Lung (tissue), 12 donors: Measurements from ENCODE around the gene SYTL3. TPM values are rescaled to one million over a fixed set of nuclear protein-coding genes. Genes with fewer than 3 reads are reported as not detected.
A peak's percentile ranks its signal among the peaks of the same experiment; 100 is the strongest.
"Not testable (repeated sequence)": the region's sequence is repeated elsewhere in the genome, so short reads cannot be mapped to it uniquely, and the experiment has no call there.

ENCODE experiments used
- ATAC-seq: fragments of 200-7000 bp; cut with Tn5 transposase; one replicate; pipeline ENCODE4 v1.9.1; 2020; ENCODE audit warnings: moderate number of reproducible peaks; ENCODE audit not compliant: insufficient read depth, low FRiP score
- DNase-seq, 3 donors: peaks; one replicate each; pipeline ENCODE4 v3.0.0-alpha.2; 2013 to 2017
- H3K27ac ChIP-seq, 2 donors: one replicate each; pipeline ENCODE4 v1.5.1; 2013; ENCODE audit warnings: mild to moderate bottlenecking in 2 of 2, moderate library complexity in 2 of 2, control low read depth in 1 of 2, inconsistent platforms in 1 of 2, low read depth in 1 of 2, low read length in 1 of 2
- H3K27me3 ChIP-seq, 3 donors: one replicate each; pipeline ENCODE4 v1.5.1; 2013; ENCODE audit warnings: low read length in 2 of 3; ENCODE audit not compliant: control insufficient read depth in 3 of 3, insufficient read depth in 3 of 3
- H3K36me3 ChIP-seq, 4 donors: one replicate each; pipeline ENCODE4 v1.5.1; 2013; ENCODE audit warnings: low read length in 4 of 4, mild to moderate bottlenecking in 1 of 4, moderate library complexity in 1 of 4; ENCODE audit not compliant: control insufficient read depth in 4 of 4, insufficient read depth in 4 of 4
- H3K4me1 ChIP-seq, 5 donors: one replicate each; pipeline ENCODE4 v1.5.1; 2013; ENCODE audit warnings: low read length in 5 of 5, mild to moderate bottlenecking in 2 of 5, moderate library complexity in 1 of 5; ENCODE audit not compliant: control insufficient read depth in 5 of 5, insufficient read depth in 5 of 5
- H3K4me3 ChIP-seq: one replicate; pipeline ENCODE4 v1.5.1; 2013; ENCODE audit warnings: mild to moderate bottlenecking, control low read depth, moderate library complexity
- H3K9ac ChIP-seq, 2 donors: one replicate each; pipeline ENCODE4 v1.5.1; 2013; ENCODE audit warnings: low read length in 2 of 2, control low read depth in 1 of 2; ENCODE audit not compliant: insufficient read depth in 1 of 2
- H3K9me3 ChIP-seq, 4 donors: one replicate each; pipeline ENCODE4 v1.5.1; 2013; ENCODE audit warnings: low read length in 3 of 4, mild to moderate bottlenecking in 1 of 4, moderate library complexity in 1 of 4; ENCODE audit not compliant: control insufficient read depth in 4 of 4, insufficient read depth in 3 of 4
- WGBS, 2 donors: extraction: QIAGEN DNeasy Blood & Tissue Kit; methylation state at CpG; one replicate each; pipeline ENCODE4 v1.1.7; 2013; 5-methylcytosine and 5-hydroxymethylcytosine counted together
- polyA plus RNA-seq, 2 donors: library from polyadenylated mRNA; stranded (reverse); fragments of 200-250 nt; gene quantifications; one replicate each; pipeline ENCODE4 v1.2.1, GENCODE V29; 2013
- total RNA-seq, 2 donors: library from RNA; depleted of rRNA in 1 of 2; stranded (reverse); fragments of >200 nt in 1 of 2; gene quantifications; one replicate each; pipeline ENCODE4 v1.2.1, GENCODE V29; 2014 to 2021
- TF ChIP-seq, protein P1 (sequence below): IDR thresholded peaks from 2 replicates; pipeline ENCODE4 v1.5.1; 2012; ENCODE audit warnings: mild to moderate bottlenecking; ENCODE audit errors: control extremely low read depth, extremely low read depth
- donor health status: control.
- donor health status: control.
- donor health status: Bipolar disorder and iron deficiency.
- donor health status: healthy.
- donor health status: DM: yes; HTN: yes; CAD: no.

SYTL3 gene
- total and polyA plus RNA-seq, 4 donors = 6.5 to 20.0 (median 15.6) TPM

DNA sequence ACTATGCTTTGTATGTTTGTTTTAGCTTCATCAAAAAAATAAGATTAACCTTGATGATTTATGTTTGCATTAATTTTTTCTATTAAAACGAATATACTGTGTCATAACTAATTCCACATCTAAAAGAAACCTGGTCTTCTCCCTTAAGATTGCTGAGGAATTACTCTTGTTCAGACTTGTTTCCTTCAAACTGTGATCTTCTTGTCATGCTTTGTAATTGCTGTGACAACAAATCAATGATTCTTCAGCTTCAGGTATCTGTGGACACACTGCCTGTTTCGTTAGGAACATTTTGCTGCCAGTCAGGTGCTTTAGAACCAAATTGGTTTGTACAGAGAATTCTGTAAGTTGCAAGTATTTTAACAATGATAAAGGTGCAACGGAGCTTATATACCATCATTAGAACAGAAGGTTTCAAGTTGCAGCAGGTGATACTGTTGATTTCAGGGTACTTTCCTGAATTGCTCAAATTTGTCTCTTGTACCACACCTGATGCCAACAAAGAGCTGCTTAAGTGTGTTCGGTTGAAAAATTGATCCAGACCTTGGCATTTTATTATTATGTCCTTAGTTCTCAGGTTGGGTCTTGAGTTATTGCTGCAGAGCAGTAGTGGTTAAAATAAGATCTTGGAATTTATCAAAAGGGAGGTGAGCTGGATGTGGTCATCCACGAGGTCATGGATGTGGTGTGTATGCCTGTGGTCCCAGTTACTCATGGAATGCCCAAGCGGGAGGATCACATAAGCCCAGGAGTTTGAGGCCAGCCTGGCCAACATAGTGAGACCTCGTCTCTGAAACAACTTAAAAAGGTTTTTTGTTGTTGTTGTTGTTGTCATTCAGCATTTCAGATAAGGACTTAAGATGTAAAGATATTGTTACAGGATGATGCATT lies 19.5 kb downstream of the SYTL3 start:
- Histone ChIP-seq H3K27me3 (peaks cover 0 to 2% (median 0%) of the 10 kb centered on the region in 3 donors), H3K9ac (peak overlapping the region in 1 of 2 donors; percentile 38), H3K4me1 (peaks cover 0 to 19% (median 3%) of the 10 kb centered on the region in 5 donors), H3K4me3 (no peak overlapping the region), H3K36me3 (no peaks in the 10 kb centered on the region), H3K27ac (no peak overlapping the region), H3K9me3 (no peaks in the 10 kb centered on the region)
- ATAC-seq (no peak), DNase-seq (no peak)
- TF ChIP-seq, protein P1, sequence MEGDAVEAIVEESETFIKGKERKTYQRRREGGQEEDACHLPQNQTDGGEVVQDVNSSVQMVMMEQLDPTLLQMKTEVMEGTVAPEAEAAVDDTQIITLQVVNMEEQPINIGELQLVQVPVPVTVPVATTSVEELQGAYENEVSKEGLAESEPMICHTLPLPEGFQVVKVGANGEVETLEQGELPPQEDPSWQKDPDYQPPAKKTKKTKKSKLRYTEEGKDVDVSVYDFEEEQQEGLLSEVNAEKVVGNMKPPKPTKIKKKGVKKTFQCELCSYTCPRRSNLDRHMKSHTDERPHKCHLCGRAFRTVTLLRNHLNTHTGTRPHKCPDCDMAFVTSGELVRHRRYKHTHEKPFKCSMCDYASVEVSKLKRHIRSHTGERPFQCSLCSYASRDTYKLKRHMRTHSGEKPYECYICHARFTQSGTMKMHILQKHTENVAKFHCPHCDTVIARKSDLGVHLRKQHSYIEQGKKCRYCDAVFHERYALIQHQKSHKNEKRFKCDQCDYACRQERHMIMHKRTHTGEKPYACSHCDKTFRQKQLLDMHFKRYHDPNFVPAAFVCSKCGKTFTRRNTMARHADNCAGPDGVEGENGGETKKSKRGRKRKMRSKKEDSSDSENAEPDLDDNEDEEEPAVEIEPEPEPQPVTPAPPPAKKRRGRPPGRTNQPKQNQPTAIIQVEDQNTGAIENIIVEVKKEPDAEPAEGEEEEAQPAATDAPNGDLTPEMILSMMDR = no peak
- 78 to 89% methylated on average over 7 of the region's 7 CpGs for WGBS, 2 donors

DNA sequence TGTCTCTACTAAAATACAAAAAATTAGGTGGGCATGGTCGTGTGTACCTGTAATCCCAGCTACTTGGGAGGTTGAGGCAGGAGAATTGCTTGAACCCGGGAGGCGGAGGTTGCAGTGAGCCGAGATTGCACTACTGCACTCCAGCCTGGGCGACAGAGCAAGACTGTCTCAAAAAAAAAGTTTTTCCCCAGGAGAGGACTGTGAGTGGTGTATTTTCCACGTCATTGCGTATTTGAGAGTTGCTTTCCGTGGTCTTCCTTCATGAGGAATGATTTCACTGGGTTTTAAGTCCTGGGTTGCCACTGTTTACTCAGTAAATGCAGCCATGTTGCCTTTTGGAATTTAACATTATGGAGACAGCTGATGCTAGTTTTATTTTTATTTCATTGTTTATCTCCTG lies 22.3 kb downstream of the SYTL3 start:
- H3K4me1 ChIP-seq = peaks cover 0 to 14% (median 0%) of the 10 kb centered on the region in 5 donors
- H3K4me3 ChIP-seq, H3K9ac ChIP-seq, H3K27ac ChIP-seq, H3K9me3 ChIP-seq, H3K27me3 ChIP-seq, H3K36me3 ChIP-seq, ATAC-seq, DNase-seq: not testable (repeated sequence)
- 91 to 94% methylated on average over 8 of the region's 8 CpGs for WGBS, 2 donors

DNA sequence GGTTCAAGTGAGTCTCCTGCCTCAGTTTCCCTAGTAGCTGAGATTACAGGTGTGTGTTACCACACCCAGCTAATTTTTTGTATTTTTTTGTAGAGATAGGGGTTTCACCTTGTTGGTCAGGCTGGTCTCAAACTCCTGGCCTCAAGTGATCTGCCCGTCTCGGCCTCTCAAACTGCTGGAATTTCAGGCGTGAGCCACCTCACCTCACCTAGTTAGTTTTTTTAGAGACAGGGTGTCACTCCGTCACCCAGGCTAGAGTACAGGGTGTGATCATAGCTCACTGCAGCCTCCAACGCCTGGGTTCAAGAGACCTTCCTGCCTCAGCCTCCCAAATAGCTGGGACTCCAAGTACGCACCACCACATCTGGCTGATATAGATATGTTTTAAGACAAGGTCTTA lies 22.9 kb downstream of the SYTL3 start:
- H3K4me3 ChIP-seq = no peak overlapping the region
- DNase-seq = no peak
- H3K9ac ChIP-seq = no peak overlapping the region
- 95 to 96% methylated on average over 6 of the region's 6 CpGs for WGBS, 2 donors
- H3K27me3 ChIP-seq = no peaks in the 10 kb centered on the region
- no peaks in the 10 kb centered on the region for H3K9me3 ChIP-seq
- H3K4me1 ChIP-seq = peaks cover 0 to 8% (median 0%) of the 10 kb centered on the region in 5 donors
- H3K27ac ChIP-seq = no peak overlapping the region
- TF ChIP-seq, protein P1 = no peak
- H3K36me3 ChIP-seq = no peaks in the 10 kb centered on the region
- ATAC-seq = no peak

DNA sequence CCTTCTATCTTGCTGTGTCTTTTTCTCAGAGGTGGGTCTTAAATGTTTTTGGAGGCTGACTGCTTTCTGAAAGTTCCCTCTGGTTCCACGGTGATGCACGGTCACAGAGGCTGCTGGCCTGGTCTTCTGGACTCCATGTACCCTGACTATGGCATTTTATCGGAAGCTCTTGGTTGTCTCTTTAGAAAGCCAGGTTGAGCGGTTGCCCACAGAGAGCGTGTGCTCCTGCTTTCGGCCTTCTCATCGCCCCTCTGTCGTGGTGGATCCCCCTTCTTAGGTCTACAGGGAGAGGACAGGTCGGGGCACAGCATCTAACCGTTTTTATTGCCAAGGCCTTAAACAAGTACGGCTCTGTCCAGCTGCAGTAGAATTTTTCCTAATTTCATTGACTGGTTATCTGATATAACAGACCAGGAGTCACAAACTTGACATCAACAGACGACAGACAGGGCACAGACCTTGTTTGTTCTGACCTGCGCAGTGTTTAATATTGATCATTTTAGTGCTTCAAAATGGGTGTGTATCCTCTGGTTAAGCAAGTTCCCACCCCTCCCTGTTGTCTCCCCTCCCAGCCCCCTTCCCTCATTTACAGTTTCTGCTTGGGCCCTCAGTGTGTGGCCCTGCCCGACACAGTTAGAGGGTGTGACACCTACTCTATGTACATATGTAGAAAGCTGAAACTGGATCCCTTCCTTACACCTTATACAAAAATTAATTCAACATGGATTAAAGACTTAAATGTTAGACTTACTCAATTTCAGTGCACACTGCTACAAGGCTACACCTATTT lies 24.7 kb downstream of the SYTL3 start:
- TF ChIP-seq, protein P1 = no peak
- ATAC-seq = no peak
- no peak for DNase-seq
- no peaks in the 10 kb centered on the region for H3K36me3 ChIP-seq
- no peak overlapping the region for H3K9ac ChIP-seq
- H3K27me3 ChIP-seq = no peaks in the 10 kb centered on the region
- H3K9me3 ChIP-seq = no peaks in the 10 kb centered on the region
- no peak overlapping the region for H3K4me3 ChIP-seq
- peaks cover 0 to 2% (median 0%) of the 10 kb centered on the region in 5 donors for H3K4me1 ChIP-seq
- H3K27ac ChIP-seq = no peak overlapping the region
- WGBS, 2 donors = 93% methylated on average over 14 of the region's 14 CpGs

DNA sequence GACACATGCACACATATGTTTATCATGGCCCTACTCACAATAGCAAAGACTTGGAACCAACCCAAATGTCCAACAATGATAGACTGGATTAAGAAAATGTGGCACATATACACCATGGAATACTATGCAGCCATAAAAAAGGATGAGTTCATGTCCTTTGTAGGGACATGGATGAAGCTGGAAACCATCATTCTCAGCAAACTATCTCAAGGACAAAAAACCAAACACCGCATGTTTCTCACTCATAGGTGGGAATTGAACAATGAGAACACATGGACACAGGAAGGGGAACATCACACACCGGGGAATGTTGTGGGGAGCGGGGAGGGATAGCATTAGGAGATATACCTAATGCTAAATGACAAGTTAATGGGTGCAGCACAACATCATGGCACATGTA lies 27.2 kb downstream of the SYTL3 start:
- WGBS, 2 donors = 97 to 98% methylated on average over 3 of the region's 3 CpGs
- H3K27ac ChIP-seq, H3K9me3 ChIP-seq, DNase-seq, H3K9ac ChIP-seq, H3K4me3 ChIP-seq, H3K36me3 ChIP-seq, H3K4me1 ChIP-seq, ATAC-seq, H3K27me3 ChIP-seq: not testable (repeated sequence)
